NCI-H524 (cell line): ENCODE results near the gene TNS1.

Experiments
- DNase-seq, 2 experiments: peaks; one replicate each; lab custom pipeline; 2025; lab: John Stamatoyannopoulos, UW

Gene TNS1

DNA sequence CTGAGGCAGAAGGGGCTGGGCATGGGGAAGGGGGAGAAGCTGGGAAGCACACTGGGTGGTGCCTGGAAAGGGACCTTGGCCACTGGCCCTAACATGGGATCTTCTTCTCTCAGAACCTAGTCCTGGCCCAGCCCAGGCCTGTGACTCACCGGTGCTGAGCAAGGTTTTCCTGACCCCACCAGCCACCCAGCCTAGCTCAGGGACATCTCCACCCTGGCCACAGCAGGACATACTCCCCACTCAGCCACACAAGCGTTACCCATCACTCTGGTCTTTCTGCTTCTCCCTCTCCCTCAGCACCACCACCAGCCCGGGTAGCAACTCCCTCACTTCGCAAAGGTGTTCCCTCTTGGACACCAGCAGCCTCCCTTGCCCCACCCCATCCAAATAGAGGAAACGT, 22.8 kb downstream of the TNS1 start:
- no peak for DNase-seq

DNA sequence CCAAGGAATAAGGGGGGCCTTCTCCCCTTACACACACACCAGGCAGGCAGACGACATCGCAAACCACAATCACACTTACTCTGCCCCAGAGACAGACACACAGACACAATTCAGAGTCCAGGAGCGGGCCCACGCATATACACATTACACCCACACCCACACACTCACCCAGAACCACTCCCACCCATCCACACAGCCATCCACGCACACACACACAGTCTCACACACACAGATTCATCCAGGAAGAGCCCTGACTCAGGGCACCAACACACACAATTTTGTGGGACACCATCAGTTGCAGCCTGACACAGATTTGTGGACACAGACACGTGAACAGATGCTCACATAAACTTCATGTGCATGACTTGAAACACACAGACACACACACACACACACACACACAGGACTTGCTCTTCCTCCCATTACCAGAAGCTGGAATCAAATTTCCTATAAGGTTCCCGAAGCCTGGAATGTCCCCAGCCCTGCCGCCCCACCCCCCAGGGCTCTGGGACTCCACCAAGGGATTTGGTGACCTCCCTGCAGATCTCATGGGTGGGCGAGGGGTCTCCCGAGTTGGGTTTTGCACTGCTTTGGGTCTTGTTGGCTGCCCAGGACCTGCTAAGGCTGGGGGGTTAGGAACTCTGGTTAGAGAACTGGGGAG, 23.5 kb downstream of the TNS1 start:
- DNase-seq = no peak

DNA sequence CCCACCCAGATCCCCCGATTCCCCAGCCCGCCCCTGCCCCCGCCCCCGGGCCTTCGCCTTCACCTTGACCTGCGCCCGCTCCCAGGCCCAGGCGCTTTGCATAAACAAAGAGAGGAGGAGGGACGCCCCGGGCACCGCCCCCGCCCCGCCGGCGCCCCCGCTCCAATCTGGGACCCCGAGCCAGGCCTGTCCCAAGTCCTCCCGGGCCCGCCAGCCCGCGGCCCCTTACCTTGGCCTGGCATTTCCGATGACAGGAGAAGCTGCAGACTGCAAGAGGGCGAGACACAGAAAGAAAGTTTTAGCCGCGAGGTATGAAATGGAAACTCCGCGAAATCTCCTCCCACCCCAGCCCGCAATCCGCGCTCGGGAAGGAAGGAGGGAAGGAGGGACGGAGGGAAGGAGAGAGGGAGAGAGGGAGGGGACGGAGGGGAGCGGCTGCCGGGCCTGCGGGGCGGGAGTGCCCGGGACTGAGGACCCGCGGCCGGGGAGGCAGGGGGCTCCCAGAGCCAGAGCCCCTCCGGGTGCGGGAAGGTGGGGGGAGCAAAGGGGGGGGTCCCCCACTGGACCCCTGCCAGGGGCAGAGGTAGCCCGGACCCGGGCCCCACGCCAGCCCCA, 24.2 kb downstream of the TNS1 start:
- no peak for DNase-seq

DNA sequence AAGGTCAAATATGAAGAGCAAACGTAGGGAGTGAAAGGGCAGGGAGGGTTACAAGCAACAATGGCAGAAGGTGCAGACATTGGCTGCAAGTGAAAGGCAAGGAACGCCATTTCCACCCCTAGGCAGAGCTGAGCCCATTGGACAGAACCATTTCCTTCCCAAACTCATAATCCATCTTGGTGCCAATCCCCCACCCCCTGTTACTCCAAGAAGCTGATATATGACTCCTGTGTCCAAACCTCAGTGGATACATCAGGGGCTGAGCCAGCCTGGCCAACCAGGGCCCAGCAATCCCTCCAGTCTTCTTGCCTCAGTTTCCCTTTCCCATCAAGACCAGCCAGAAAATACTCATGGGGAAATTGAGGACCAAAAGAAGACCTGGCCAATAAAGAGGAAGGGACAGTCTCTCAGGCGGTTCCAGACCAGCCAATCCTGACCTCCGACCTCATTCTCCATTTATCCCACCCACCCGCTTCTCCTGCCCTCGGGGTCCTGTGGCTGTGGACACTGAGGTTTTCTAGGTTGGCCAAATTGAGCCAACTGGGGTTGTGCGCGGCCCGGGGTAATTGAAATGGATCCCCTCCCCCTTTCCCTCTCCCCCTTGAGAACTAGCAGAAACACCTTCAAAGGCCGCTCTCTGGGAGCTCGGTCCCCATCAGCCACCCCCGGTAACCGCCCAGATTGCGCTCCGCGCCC, 24.8 kb downstream of the TNS1 start:
- DNase-seq = no peak

DNA sequence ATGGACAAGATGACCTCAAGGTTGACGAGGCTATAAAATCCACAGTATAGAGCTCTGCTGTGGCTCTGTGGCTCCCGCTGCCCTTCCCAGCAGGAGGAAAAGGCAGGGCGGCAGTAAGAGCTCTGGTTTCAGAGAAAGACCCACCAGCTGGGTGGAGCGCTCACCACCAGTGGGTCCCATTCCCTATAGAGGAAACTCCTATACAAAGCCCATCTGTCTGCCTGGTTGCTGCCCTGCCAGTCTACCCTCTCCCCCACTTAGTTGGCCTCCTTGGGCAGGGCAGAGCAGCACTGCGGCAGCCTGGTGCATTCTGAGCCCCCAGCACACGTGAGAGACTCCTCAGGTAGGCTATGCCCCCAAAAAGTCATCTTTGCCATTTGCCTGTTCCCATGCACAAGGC, 26.5 kb downstream of the TNS1 start:
- no peak for DNase-seq

DNA sequence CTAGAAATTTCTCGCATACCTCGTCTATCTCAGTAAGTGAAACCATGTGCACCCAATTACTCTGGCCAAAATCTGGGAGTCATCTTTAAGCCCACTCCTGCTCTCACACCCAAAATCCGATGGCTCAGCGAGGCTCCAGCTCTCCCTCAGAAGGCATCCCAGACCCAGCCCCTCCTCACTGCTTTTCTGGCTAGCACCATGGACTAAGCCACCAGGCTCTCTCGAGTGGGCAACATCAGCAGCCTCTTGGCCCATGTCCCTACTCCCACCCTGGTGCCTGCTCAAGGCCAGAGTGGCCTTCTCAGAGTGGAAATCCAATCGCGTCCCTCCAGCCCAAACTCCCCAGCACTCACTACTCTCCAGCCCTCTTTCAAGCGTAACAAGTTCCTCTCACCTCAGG, 27.2 kb downstream of the TNS1 start:
- no peak for DNase-seq

DNA sequence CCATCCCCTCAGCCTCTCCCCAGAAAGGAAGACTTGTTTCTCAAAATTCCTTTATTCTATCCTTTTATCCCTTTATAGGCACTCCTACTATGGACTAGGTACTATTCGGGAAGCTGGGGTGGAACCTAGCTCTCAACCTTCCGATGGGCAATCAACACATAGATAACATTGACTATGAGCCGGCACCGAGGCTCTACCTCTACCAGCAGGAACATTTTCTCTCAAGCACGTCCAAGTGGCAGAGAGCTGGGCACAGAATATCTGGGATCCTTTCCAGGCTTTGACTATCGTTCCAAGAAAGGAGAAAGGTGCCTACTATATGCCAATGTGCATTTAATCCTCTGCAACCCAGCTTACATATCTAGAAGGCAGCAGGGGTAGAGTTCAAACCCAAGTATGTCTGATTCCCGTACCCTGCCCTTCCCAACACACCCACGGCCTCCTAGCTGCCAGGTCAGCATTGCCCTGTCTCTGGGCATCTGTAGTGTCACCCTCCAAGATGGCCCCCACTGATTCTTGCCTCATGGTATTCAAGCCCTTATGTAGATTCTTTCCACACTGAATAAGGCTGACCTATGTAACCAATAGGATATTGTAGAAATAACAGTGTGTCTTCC, 28.3 kb downstream of the TNS1 start:
- DNase-seq = no peak

DNA sequence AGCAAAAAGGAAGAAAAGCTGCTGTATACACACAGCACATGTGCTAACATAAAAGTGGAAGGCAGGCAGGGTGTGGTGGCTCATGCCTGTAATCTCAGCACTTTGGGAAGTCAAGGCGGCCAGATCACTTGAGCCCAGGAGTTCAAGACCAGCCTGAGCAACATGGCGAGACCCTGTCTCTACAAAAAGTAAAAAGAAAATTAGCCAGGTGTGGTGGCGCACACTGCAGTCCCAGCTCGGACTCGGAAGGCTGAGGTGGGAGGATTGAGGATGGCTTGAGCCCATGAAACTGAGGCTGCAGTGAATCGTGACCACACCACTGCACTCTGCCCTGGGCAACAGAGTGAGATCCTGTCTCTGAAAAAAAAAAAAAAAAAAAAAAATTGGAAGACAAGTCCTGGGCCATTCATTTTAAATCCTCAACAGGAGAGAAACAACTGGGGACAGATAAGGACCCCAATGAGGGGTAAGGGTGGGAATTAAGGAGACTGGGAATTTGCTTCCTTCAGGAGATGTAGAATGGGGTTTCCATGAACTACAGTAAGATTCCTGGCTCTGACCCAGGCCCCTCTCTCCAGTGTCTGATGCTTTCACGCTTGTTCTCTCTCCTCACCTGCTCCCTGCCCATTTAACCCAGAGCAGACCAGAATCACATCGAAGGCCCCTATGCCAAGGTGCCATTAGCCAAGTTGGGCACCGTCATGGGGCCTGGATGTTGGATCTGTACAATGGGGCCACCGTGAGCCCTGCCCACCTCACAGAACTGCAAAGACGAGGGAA, 29.6 kb downstream of the TNS1 start:
- no peak for DNase-seq

DNA sequence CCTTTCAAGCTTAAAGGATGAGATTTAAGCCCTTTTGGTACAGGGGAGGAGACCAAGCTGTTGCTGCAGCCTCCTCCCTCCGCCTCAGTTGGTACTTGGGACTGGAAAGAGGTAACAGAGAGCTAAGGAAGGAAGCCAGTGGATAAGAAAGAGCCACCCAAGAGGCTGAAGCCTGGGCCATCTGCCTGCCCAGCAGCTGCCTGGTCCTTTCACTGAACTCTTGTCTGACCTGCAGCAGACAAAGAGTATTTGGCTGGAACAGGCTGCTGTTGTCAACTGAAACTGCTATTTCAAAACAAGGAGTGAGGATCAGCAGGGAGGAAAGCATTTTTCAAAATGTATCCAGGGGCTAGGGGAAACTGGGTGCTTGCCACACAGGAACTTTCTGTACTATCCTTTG, 30.3 kb downstream of the TNS1 start:
- peak; percentile 46 to 60 for DNase-seq

DNA sequence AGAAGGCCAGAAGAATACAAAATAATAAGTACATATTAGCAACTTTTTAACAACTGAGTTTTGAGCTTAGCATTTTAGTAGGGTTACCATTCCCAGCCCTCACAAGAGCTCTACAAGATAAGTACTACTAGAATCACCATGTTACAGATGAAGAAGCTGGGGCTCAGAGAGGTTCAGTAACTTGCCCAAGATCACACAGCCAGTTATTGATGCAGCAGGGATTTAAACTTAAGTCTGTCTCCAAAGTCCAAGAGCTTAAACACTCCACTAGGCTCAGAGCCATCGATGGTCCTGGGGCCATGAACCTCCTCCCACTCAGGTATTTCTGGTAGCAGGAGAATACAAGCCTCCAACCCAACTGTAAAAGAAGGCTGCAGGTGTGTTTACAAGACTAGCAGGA, 30.8 kb downstream of the TNS1 start:
- DNase-seq = no peak

DNA sequence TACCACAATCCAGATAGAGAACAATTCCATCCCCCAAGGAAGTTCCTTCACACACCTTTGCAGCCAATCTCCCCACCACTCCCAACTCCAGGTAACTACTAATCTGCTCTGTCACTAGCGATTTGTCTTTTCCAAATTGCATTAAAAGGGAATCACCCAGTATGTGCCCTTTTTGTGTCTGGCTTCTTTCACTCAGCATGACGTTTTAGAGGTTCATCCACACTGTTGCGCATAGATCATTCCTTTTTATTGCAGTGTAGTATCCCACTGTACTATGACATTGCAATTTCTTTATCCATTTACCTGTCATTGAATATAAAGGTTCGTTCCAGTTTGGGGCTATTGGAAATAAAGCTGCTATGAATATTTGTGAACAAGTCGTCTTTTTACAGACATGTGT, 31.6 kb downstream of the TNS1 start:
- no peak for DNase-seq

DNA sequence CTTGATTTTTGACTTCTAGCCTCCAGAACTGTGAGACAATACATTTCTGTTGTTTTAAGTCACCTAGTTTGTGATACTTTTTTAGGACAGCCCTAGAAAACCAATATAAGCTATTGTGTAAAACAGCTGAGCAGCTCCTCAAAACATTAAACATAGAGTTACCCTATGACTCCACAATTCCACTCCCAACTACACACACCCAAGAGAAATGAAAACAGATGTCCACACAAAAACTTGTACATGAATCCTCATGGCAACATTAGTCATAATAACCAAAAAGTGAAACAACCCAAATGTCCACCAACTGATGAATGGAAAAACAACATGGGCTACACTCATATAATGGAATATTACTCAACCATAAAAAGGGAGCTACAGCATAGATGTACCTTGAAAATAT, 32.6 kb downstream of the TNS1 start:
- DNase-seq = no peak

DNA sequence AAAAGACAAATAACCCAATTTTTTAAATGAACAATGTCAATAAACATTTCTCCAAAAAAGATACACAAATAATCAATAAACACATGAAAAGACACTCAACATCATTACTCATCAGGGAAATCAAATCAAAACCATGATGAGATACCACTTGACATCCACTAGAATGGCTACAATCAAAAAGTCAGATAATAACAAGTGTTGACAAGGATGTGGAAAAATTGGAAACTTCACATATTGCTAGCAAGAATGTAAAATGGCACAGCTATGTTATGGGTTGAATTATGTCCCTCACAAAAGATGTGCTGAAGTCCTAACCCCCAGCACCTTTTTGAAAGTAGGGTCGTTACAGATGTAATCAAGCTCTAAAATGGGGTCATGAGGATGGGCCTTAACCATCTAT, 33.2 kb downstream of the TNS1 start:
- DNase-seq = no peak

DNA sequence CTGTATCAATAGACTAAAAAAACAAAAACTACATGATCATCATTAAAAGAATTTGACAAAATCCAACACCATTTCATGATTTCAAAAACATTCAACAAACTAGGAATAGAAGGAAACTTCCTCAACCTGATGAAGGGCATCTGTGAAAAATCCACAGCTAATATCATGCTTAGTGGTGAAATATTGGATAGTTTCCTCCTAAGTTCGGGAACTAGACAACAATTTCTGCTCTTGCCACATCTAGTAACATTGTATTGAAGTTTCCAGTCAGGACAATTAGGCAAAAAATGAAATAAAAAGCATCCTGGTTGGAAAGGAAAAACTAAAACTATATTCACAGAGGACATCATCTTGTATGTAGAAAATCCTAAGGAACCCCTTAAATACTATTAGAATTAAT, 34.8 kb downstream of the TNS1 start:
- DNase-seq = no peak

DNA sequence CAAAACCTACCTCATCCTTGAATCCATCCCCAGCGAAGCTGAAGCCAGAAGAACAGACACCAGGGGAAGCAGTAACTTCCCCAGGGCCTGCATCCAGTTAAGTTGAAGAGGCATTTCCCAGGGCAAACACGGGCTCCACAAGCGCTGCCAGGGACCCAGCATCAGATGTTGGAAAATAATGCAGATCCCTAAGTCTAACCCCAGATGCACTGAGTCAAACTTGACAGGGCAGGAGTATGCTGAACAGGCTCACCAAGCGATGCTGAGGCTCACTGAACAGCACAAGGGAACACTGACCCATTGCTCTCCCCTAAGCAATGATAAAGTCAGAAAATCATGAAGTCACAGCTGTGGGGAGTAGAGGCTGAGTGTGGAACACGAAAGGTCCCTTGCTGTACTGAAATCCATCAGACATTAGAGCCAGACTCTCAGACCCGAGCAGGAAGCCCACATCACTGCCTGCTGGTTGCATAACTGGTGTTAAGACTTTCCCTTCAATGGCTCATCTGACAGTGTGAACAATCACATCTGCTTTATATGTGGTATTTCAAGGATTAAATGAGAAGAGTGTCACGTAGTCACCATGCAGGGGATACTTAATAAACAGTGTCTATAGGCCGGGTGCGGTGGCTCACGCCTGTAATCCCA, 36.2 kb downstream of the TNS1 start:
- DNase-seq = no peak

DNA sequence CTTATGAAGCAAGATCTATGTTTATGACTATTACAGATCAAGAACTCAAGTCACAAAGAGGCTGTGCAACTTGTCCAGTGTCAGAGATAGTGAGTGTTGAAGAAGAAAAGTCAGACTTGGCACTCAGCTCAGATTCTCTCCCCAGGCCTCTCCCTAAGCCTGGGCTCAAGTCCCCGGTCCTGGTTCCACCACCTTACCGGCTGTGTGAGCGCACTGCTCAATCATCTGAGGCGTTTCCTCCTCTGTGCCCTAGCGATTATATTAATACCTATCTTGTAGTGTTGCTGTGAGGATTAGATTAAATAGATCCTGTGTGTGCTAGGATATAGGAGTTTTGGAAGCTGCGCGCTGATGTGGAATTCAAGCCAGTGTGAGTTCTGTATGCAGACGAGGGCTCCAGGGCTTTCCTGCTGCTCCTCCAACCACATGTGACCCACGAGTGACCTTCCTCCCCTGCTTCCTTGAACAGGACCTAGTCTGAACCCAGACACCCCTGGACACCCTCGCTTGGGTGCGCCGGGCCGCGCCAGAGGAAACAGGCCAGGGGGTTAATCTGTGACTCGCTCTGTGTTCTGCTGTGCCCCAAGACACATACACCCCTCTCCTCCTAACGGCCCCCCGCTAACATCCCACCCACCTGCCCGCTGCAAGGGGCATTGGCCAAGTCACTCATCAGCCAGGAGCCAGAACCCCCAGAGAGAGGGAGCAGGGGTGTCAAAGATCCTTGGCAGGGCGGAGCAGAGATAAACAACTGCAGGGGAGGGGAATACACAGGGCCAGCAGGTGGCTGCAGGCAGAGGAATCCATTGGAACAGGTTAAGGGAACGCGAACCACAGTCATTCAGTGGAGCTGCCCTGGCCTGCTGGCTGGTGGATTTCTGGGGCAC, 38.3 kb downstream of the TNS1 start:
- DNase-seq = no peak

DNA sequence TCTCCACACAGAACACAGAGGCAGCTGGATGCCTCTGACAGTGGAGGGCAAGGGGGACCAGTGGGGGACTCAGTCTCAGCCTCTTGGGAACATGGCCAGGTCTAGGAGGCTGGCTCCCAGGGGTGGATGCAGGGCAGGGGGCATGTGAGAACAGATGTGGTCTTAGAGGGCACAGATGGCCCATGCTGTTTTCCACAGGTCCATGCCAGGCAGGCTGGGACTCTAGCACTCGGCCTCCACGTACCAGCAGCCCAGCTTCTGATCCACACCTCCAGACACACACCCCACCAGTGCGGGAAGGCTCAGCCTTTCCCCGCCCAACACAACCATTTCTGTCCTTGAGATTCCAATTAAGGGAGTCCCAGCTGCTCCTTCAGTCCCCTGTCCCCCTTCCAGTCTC, 42.4 kb downstream of the TNS1 start:
- DNase-seq = no peak

DNA sequence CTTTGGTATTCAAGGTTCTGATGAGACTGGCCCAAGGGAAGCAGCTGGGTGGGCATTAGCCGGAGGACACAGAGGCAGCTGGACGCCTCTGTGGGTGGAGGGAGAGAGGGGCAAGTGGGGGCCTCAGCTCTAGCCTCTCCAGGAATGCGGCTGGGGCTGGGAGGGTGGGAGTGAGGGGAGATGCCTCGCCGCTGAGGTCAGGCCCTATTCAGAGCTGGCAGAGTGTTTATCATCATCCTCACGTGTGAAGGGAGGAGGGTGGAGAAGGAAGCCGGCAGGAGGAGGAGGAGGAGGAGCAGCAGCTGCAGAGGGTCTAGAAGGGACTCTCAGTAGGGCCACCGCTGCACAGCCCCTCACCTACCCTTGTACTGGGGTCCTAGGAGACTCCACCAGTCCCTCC, 43.1 kb downstream of the TNS1 start:
- no peak for DNase-seq

DNA sequence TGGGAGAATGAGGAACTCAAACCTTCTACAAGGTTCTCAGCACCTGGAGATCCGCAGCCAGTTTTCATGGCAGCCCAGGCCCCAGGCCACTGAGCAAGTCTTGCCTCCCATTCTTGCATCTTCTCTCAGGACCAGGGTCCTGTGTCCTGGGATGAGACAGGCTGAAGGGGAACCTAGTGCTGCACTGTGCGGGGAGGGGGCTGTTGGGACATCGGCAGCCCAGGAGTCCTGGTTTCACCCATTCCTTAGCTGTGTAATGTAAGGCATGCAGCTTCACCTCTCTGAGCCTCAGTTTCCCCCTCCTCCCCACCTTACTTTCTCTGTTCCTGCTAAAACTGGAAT, 43.9 kb downstream of the TNS1 start:
- DNase-seq = no peak

DNA sequence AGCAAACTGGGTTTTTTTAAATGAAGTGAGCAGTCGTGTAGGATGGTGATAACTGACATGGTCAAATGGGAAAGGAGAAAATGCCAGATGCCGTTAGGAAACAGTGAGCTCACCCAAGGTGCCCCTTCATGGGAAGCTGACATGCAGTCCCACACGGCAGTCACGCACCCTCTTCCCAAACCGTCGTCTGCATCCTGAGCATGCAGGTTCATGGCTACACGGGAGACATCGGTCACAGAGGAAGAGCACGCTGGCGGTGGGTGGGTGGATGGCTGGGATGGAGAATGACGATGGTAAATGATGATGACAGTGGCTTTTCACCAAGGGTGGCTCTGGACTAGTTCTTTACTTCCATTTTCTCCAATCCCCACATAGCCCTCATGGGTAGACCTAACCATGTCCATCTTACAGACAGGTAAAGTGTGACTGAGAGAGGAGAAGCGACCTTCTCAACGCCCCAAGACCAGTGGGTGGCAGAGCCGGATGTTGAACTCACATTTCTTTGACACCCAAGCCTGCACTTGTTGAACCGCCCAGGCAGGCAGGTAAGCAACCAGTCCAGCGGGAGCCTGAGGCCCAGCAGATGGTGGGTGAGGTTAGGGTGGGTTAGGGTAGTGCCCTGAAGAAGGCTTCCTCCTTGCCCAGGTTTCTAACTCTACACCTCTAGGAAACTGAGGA, 44.5 kb downstream of the TNS1 start:
- no peak for DNase-seq
